Cardiac septum (tissue), 1 donor: ENCODE results near the gene MRNIP. TPM values are rescaled to one million over a fixed set of nuclear protein-coding genes. Genes with fewer than 3 reads are reported as not detected.

Experiments
- DNase-seq: peaks from one replicate; pipeline ENCODE4 v3.0.0-alpha.2; 2020; ENCODE audit warnings: low spot score
- intact Hi-C: fragments of 100-400 bp; cut with DNase I; formaldehyde crosslinking; loops from one replicate; pipeline ENCODE4 v1.14.0; 2022
- total RNA-seq: library from RNA; stranded (reverse); fragmentation: NEBNext Ultra II Directional; extraction: Animal tissue kit (Norgen Biotek cat#: 25700); gene quantifications from one replicate; pipeline ENCODE4 v1.2.1, GENCODE V29; 2021
- donor health status: DM: no; HTN: no; CAD: no.

Gene MRNIP
- total RNA-seq, 1 donor from 2014 or later = 15.3 TPM

GRCh38 chr5:179890751-179891682 is 32.4 kb upstream of the MRNIP start:
- no peak for DNase-seq
- intact Hi-C loops = no loop called here

GRCh38 chr5:179889885-179890284 is 31.3 kb upstream of the MRNIP start:
- no peak for DNase-seq
- intact Hi-C loops = no loop called here

DNA sequence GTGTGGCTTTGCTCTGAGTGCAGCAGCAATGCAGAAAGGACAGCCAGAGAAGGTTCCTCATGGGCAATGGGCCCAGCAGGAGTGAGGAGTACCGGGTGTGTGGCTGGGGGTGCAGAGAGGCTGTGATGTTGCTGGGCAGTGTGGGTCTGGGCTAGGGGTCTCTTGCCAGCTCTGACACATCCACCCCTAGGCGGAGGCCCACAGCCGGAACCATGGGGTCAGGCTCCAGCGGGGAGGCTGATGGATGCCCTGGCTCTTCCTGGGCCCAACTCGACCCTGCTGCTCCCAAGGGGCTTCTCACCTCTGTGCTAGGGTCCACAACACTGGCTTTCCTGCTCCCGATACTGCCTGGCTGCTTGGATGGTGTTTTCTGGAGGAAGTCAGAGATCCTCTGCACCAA is 29.2 kb upstream of the MRNIP start:
- intact Hi-C loops = no loop called here
- DNase-seq = no peak

DNA sequence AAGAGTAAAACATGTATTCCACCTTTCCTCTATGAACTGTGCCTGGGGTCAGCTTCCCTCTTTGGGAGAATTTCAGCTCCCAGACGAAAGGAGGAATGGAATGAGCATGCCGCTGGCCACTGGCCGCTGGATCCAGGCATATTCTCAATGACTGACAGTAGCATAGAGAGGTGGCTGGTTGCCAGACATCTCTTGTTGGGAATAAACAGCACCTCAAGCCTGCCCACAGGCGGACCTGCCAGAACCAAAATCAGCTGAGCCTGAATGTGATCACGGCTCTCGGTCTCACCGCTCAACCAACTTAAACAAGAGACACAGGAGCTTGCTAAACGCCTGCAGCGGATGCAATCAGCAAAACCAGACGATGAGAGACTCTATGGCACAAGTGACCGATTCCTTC is 28.5 kb upstream of the MRNIP start:
- intact Hi-C loops = no loop called here

GRCh38 chr5:179886190-179886911 is 27.7 kb upstream of the MRNIP start:
- no peak for DNase-seq
- intact Hi-C loops = no loop called here

More for the DNA sequence above, 28.5 kb upstream of the MRNIP start:
- DNase-seq = no peak

DNA sequence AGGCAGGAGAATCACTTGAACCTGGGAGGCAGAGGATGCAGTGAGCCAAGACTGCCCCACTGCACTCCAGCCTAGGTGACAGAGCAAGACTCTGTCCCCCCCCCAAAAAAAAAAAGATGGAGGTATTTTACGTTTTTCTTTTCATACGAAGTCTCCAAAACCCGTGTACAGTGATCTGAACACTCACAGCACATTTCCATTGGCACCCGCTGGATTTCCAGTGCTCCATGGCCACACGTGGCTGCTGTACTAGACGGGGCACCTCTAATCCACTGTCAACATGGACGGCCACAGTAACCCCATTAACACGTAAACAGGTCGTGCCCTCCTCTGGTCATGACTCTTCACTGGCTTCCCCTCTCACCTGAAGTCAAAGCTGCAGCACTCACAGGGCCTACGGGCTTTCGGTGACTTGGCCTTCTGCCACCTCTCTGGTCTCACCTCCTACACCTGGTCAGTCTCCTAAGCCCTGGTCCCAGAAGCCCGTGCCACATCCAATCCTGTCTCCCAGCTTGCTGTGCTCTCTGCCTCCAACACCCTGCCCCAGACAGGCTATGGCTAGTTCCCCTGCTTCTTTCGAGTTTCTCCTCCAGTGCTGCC is 27.0 kb upstream of the MRNIP start:
- intact Hi-C loops = no loop called here
- no peak for DNase-seq

GRCh38 chr5:179883163-179883562 is 24.5 kb upstream of the MRNIP start:
- intact Hi-C loops = no loop called here
- no peak for DNase-seq

GRCh38 chr5:179882338-179882737 is 23.7 kb upstream of the MRNIP start:
- DNase-seq = no peak

GRCh38 chr5:179880848-179881590 is 22.4 kb upstream of the MRNIP start:
- intact Hi-C loops = no loop called here
- DNase-seq = no peak

More at GRCh38 chr5:179882338-179882737, 23.7 kb upstream of the MRNIP start:
- intact Hi-C loops = no loop called here

GRCh38 chr5:179880066-179880650 is 21.5 kb upstream of the MRNIP start:
- no peak for DNase-seq
- intact Hi-C loops = no loop called here

DNA sequence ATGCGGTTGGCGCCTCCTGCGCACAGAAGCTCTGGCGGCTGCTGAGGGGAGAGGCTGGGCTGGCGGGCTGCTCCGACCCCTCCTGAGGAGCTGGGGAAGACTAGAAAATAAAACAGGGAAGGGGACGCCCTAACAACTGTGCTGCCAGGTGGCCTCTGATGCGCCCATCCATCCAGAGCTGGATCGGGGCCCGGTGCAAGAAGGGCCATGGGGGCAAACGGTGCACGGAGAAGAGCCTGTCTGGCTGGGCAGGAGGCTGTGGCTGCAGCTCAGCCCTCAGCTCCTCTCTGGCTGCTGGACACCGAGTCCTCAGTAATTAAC is 21.0 kb upstream of the MRNIP start:
- no peak for DNase-seq
- intact Hi-C loops = no loop called here

DNA sequence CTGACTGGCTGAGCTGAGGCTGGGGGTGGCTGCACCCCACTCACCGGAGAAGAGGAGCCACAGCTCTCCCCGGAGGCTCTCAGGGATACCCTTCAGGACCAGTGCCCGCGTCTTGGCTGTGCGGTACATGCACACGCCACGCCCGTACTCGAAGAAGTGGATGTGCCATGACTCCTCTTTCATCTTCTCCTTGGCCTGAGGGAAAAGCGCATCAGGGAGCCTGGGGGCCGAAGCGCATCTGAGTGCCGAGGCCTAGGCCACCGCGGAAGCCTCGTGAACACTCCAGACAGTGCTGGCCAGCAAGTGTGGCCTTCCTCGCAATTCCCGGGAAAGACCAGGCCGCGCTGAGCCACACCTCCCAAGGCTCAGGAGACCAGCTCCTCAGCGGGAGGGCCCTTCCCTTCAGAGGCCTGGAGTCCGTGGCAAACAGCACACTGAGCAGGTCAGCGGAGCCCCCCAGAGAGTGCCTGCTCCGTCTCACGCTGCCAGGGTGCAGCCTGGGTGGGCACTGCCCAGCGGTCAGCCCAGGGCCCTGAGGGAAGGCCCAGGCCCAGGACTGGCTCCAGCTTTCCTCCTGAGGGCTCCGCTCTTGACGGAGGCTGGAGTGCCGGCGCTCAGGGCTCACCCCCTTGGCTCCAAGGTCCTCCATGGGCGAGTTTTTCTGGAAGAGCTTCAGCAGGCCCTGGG is 20.5 kb upstream of the MRNIP start:
- no peak for DNase-seq

GRCh38 chr5:179878222-179879002 is 19.8 kb upstream of the MRNIP start:
- no peak for DNase-seq
- intact Hi-C loops = no loop called here

More for the DNA sequence above, 20.5 kb upstream of the MRNIP start:
- intact Hi-C loops = no loop called here

GRCh38 chr5:179876610-179876952 is 18.0 kb upstream of the MRNIP start:
- intact Hi-C loops = no loop called here
- DNase-seq = no peak

- intact Hi-C loops = no loop called here
- no peak for DNase-seq
These were observed 17.4 kb upstream of the MRNIP start for GRCh38 chr5:179875741-179876609.

- intact Hi-C loops = no loop called here
- DNase-seq = no peak
These were observed 16.1 kb upstream of the MRNIP start for GRCh38 chr5:179874536-179875292.

- intact Hi-C loops = no loop called here
These were observed 15.5 kb upstream of the MRNIP start for GRCh38 chr5:179874136-179874535.

More at GRCh38 chr5:179874136-179874535, 15.5 kb upstream of the MRNIP start:
- DNase-seq = no peak
